Head of caudate nucleus (tissue), 42 donors: ENCODE data around the gene NXF1.
"Not testable (repeated sequence)": the region's sequence is repeated elsewhere in the genome, so short reads cannot be mapped to it uniquely, and the experiment has no call there.

Source experiments
- DNase-seq, 42 donors: peaks; one replicate each; pipeline versions ENCODE4 v3.0.0 to v3.0.0-alpha.2; 2020 to 2021; ENCODE audit warnings: mixed read lengths in 7 of 42
- intact Hi-C: fragments of 100-400 bp; cut with DNase I; formaldehyde crosslinking; loops from one replicate; pipeline ENCODE4 v1.15.0; 2022

Gene NXF1

DNA sequence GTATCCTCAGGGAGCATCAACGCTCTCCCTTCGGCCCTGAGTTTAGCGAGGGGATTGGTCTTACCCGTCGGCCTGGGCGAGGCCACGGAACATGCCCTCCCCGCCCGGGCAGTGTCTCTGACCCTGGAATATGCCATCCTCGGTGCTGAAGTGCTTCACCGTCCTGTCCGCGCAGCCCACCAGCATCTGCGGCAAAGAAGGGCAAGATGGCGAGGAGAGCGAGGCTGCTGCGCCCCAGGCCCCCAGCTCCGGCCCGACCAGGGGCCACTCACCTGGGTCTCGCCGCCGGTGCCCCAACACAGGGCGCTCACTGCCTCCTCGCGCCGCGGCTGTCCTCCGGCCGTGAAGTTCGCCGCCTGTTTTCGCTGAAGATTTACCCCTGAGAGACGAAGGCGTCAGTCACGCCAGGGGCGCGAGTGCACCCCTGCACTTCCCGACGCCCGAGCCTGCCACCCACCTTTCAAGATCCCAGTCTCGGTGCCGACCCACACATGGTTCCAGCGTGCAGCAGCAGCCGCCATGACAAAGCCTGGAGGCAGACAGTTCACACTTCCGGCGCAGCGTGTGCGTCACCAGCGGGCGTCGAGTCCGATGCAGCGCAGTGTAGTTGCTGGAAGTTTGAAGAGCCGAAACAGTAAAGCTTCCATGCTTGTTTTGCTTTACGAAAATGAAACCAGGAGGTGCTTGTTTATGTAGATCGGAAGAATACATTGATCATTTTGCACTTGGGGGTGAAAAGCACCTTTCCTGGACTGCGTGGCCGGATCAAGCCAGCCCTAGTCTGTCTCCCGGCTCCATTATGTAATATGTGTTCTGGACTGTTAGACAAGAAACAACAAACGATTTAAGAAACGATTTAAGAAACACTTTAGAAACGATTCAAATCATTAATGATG, 34.1 kb upstream of the NXF1 start, which contains the start of gene WDR74:
Gene WDR74 (minus strand): TSS at position 541 of the 896 bp plus-strand sequence. CDS start 20 bp downstream, at position 521.
- intact Hi-C loops: loop anchor here (10.0 kb wide), 3 partner anchors 54 to 244 kb away; partner anchors contain the start of genes HNRNPUL2, TMEM179B, TTC9C and TUT1
- peak; percentile 91 to 98 (median 96) for DNase-seq

- no peak for DNase-seq
- intact Hi-C loops: loop anchor here (10.0 kb wide), 3 partner anchors 51 to 241 kb away; partner anchors contain the start of genes HNRNPUL2, TMEM179B, TTC9C and TUT1
These were observed 30.1 kb upstream of the NXF1 start for GRCh38 chr11:62835336-62835735.

DNA sequence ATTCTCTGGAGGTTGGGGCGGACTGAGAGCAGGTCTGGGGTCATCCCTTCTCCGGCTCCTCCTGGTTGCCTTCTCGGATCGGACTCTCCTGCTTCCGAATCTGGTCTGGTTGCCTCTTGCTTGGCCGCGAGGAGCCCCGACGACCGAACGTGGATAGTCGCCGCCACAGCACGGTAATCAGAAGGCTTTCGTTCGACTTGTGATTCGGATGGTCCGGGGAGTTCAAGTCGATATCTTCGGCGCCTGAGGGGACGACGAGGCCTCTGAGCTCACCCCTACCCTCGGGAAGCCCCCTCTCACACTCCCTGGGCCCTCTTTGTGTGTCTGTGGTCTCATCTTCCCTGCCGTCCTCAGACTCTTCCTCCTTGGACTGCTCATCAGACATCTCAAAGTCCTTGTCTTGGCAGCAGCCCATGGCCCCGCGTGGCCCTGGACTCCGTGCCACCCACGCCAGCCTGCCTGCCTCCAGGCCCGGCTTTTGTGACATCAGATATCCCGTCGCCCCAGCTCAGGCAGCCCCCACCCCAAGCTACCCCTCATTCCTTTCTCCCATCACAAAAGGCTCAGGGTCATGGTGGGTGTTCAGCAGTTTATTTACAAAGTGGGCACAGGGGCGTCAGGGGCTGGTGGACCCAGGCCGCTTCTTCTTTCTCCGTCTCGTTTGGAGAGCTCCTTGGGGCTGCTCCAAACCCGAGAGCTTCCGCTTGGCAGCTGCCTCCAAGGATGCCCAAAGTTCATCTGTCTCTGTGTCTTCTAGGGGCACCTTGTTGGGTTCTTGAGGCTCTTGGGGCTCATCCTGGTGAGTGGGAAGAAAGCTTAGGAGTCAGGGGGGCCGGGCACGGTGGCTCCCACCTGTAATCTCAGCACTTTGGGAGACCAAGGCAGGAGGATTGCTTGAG, 27.3 kb upstream of the NXF1 start, which contains the start of gene TEX54:
Gene TEX54 (minus strand): TSS at position 506 of the 899 bp plus-strand sequence.
- intact Hi-C loops: loop anchor here (10.0 kb wide), 3 partner anchors 48 to 238 kb away; partner anchors contain the start of genes HNRNPUL2, TMEM179B, TTC9C and TUT1
- peak in 14 of 42 donors; percentile 7 to 39 (median 18) for DNase-seq

DNA sequence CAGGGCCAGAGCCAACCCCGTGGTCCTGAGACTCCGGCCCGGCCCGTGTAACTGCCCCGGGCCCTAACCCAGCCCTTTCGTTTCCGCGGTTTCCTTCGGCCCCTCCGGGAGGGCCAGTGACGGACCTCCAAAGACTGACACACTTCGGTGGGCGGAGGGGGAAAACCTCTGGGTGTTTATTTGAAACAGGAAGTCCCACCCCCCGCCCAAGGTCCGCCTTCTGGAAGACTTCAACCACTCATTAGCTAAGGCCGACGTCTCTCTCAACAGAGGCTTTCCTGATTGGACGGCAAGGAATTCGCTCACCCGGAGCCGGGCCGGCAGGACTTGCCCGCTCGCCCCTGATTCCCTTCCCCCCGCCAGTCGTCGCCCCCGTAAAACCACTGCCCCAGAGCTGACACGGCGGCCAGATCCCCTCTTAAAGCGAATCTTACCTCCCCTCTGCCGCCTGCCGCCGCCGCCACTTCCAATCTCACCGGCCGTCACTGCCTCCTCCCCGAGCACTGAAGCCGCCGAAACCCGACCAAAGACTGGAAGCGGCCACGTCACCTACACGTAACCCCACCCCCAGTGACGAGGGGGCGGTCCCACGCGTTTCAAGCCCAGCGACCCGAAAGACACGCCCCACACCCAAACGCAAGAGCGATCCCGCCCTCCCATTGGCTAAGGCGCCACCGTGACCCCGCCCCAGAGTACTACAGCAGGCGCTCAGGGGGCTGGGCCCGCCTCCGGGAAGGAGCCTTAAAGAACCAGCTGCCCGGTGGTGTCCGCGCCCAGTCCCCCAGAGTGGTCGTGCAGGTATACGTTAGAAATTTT, 26.5 kb upstream of the NXF1 start, which contains the start of gene STX5:
Gene STX5 (minus strand): TSS at position 532 of the 816 bp plus-strand sequence. CDS start 808 bp downstream, outside the sequence.
- intact Hi-C loops: loop anchor here (10.0 kb wide), 3 partner anchors 47 to 237 kb away; partner anchors contain the start of genes HNRNPUL2, TMEM179B, TTC9C and TUT1
- DNase-seq: peak; percentile 99 to 100 (median 100)

DNA sequence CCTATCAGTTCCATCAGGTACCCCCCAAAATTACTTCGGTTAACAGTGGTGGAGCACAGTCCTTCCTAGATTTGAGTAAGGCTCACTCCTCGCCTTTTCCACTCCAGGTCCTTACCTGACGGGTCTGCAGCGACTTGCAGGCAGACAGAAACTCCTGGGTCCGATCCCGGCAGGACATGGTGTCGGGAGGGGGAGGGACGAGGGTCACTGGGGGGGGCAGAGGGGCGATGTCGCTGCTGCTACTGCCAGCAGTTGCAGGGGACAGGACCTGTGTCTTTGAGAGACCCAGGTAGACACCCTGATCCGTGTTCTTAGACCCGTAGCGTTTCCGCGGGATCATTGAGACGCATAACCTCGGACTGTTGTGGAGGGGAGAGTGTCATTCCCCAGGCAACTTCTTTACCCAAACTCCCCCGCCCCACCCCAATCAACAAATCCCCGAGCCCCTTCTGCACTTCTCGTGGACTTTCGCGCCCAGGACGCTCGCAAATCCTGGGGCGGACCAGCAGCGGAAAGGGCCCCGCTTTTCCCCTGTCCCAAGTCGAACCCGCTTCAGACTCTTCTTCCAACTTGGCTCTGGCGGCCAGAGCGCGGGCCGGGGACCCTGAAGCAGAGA, 25.8 kb upstream of the NXF1 start:
- peak in 5 of 42 donors; percentile 8 to 18 (median 10) for DNase-seq
- intact Hi-C loops: loop anchor here (10.0 kb wide), 3 partner anchors 46 to 236 kb away; partner anchors contain the start of genes HNRNPUL2, TMEM179B, TTC9C and TUT1

DNA sequence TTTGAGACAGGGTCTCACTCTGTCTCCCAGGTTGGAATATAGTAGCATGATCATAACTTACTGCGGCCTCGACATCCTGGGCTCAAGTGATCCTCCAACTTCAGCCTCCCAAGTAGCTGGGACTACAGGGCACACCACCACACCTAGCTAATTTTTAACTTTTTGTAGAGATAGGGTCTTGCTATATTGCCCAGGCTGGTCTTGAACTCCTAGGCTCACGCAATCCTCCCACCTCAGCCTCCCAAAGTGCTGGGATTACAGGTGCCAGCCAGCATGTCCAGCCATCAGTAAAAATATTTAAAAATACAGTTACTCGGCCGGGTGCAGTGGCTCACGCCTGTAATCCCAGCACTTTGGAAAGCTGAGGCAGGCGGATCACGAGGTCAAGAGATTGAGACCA, 22.9 kb upstream of the NXF1 start:
- intact Hi-C loops, DNase-seq: not testable (repeated sequence)

GRCh38 chr11:62823677-62824076, 18.4 kb upstream of the NXF1 start:
- peak in 2 of 42 donors; percentile 18 to 28 for DNase-seq
- intact Hi-C loops: no loop called here

GRCh38 chr11:62817129-62817528, 11.9 kb upstream of the NXF1 start:
- intact Hi-C loops: no loop called here
- no peak for DNase-seq

GRCh38 chr11:62816557-62816956, 11.3 kb upstream of the NXF1 start:
- intact Hi-C loops: no loop called here
- DNase-seq: no peak

DNA sequence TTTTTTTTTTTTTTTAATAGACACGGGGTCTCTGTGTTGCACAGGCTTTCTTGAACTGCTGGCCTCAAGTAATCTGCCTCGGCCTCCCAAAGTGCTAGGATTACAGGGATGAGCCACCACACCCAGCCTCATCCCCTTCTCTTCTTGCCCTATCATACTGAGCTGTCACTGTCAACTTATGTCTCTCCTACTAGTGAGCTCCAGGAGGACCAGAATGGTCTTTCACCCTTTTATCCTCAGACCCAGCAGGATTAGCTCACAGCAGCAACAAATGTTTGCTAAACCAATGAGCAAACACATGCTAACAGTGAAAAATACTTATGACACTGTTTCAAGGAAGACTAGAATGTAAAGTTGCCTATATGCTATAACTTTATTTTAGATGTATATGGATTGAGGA, 6.4 kb upstream of the NXF1 start:
- DNase-seq: no peak
- intact Hi-C loops: no loop called here

GRCh38 chr11:62810748-62811147, 5.5 kb upstream of the NXF1 start:
- intact Hi-C loops: no loop called here
- no peak for DNase-seq

DNA sequence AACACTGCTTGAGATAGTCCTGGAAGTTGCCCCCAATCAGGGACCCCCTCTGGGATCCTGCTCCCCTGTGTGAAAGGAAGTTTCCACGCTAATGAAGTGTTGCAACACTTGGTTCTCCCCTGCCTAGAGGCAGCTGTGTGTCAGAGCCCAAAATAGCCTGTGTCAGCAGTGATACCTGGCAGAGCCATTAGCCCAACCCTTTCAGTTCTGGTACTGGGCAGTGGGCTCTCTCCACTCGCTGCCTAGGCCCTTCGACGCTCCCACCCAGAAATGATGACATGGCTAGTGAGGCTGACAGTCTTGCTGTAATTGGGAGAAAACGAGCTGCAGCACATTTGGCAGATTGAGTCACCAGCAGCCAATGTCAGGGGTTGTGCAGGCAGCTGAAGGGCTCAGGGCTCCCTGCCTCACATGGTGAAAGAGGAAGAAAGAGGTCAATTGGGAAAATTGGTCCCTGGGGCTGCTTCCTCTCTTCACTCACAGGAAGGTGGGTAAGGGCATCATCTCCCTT, 1.4 kb upstream of the NXF1 start:
- intact Hi-C loops: no loop called here
- DNase-seq: peak in 12 of 42 donors; percentile 13 to 46 (median 28)

- DNase-seq: peak in 4 of 42 donors; percentile 3 to 26 (median 21)
- intact Hi-C loops: loop anchor here (2.0 kb wide), 1 partner anchor 17 kb away; no protein-coding TSS in a partner anchor
These were observed 761 bp upstream of the NXF1 start for GRCh38 chr11:62805961-62806441.

DNA sequence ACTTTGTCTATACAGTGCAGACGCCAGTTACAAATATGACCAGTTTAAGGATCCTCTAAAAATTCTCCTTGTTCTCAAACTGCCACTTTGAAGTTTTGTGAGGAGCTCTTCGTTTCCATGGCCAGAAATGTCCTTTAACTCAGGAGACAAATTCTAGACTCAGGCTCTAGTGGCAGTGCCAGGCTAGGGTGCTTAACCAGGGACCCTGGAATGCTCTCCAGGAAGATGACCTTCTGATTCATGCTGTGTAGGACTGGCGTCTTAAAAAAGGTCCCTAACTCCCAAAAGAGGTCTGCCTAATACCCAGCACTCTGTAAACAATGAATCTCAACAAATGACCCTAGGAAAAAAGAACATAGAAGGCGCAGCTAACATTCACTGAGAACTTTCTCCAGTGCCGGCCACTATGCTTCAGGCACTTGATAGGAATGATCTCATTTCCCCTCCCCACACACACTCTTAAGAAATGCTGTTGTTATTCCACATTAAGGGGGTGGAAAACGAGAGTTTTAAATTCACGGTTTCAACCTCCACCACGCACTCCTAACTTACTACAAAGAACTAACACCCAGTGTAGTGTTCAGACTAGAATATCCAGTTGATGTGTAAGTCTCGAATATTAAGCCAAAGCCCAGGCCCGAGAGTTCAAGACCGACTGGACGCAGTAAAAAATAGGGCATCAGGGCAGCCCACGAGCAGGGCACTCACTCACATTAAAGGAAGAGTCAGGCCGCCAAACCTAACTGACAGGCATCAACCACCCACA, 747 bp downstream of the NXF1 start:
- peak in 2 of 42 donors; percentile 23 to 28 for DNase-seq
- intact Hi-C loops: loop anchor here (2.0 kb wide), 1 partner anchor 16 kb away; no protein-coding TSS in a partner anchor

DNA sequence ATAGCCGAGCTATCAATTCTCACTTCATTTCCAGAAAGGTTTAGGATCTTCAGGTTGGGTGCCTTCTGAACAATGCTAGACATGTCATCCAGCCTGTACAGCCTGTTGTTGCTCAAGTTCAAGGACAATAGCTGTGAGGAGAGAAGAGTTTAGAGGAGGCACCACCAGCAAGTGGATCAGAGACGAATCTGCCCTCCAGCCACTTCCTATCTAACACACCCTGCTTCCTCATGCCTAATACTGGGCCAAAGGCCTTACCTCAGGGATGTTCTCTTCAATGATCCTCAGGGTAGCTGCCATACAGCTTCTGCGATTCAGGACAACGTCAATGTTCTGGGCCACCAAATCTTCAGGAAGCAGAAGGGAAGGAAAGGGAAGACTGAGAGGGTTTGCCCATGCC, 4.2 kb downstream of the NXF1 start:
- intact Hi-C loops: no loop called here
- DNase-seq: no peak

DNA sequence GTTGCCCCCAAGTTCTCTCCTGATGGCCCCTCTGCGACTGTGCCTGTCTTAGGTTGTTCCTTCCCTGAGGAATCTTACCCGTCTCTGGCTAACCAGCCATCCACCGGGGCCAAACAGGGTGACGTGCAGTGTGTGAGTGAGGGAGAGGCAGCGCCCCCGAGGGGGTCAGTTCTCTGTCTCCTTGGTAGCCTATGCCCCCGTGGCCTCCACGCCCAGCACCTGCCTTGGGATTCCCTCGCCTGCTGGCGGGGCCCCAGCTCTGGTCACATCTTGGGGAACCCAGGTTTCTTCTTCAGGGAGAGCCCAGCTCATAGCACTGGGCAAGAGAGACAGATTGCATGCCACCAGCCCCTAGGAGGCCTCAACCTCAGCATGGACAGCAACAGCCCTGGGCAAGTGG, 5.8 kb downstream of the NXF1 start:
- no peak for DNase-seq
- intact Hi-C loops: no loop called here
